Measurements from ENCODE around the gene DISP2. TPM values are rescaled to one million over a fixed set of nuclear protein-coding genes. Genes with fewer than 3 reads are reported as not detected.

Gene DISP2
- total RNA-seq, 1 experiment from 2014 or later: 4.6 TPM

DNA sequence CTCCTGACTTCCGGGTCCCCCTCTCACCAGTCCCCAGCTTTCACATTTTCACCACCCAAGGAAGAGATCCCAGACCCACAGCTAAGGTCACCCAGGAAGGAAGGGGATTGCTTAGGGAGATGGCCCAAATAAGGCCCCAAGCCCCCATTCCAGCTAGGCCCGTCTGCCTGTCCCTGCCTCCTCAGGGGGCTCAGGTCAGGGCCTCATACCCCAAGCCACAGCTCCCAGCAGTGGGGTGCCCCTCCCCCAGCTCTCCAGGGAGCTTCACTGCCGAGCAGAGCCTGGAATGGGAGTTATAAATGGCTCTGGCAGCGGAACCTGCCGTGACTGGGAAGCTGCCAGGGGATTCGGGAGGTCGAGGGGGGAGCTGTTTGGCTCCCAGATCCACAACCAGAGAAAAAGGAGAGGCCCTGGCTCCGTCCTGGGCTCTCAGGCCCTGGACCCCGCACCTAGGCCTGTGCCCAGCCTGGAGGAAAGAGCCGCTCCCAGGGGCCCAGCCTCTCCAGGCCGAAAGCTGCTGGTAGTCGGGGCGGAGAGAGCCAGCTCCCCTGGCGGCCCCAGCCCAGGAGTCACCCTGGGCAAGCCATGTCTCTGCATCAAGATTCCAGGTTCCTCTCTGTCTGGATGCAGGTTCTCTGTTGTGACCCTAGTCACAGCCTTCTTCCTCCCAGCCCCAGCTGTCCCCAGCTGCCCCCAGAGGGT lies 17.8 kb upstream of the DISP2 start:
- Histone ChIP-seq H3K36me3 (ENCODE audit: control insufficient read depth, insufficient read depth, low read length) (no peaks in the 10 kb centered on the region), H3K9me3 (no peaks in the 10 kb centered on the region), H3K4me1 (peaks cover 20% of the 10 kb centered on the region), H3K27me3 (replicated peaks; ENCODE audit: control insufficient read depth, insufficient read depth, low read length) (no peaks in the 10 kb centered on the region), H3K4me3 (ENCODE audit: low read depth, low read length) (no peak overlapping the region)
- Mint-ChIP-seq H3K4me1 (ENCODE audit: low read depth, unreplicated experiment) (peaks cover 14% of the 10 kb centered on the region), H3K27ac (ENCODE audit: unreplicated experiment) (no peak overlapping the region), H3K27me3 (ENCODE audit: insufficient read depth, unreplicated experiment) (no peaks in the 10 kb centered on the region), H3K36me3 (ENCODE audit: insufficient read depth, unreplicated experiment) (no peaks in the 10 kb centered on the region), H3K4me3 (ENCODE audit: unreplicated experiment) (no peak overlapping the region), H3K9me3 (ENCODE audit: unreplicated experiment) (no peaks in the 10 kb centered on the region)
- POLR2A ChIA-PET: no interaction called here
- no TSS peak for BruUV-seq (replicated peaks)
- TF ChIP-seq, protein P1, sequence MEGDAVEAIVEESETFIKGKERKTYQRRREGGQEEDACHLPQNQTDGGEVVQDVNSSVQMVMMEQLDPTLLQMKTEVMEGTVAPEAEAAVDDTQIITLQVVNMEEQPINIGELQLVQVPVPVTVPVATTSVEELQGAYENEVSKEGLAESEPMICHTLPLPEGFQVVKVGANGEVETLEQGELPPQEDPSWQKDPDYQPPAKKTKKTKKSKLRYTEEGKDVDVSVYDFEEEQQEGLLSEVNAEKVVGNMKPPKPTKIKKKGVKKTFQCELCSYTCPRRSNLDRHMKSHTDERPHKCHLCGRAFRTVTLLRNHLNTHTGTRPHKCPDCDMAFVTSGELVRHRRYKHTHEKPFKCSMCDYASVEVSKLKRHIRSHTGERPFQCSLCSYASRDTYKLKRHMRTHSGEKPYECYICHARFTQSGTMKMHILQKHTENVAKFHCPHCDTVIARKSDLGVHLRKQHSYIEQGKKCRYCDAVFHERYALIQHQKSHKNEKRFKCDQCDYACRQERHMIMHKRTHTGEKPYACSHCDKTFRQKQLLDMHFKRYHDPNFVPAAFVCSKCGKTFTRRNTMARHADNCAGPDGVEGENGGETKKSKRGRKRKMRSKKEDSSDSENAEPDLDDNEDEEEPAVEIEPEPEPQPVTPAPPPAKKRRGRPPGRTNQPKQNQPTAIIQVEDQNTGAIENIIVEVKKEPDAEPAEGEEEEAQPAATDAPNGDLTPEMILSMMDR (IDR thresholded peaks at IDR 0.05; ENCODE audit: insufficient read depth in 1 of 2, low read depth in 1 of 2, low read length in 1 of 2, severe bottlenecking in 1 of 2, unreplicated experiment in 1 of 2): no peak
- no peak for DNase-seq
- intact Hi-C loops (cut with micrococcal nuclease; ENCODE audit: unreplicated experiment): loop anchor here (10.0 kb wide), 2 partner anchors 65 to 165 kb away; partner anchors contain the start of gene IVD
- CTCF ChIA-PET: interaction anchor here (0.8 to 6.1 kb wide), 5 partner anchors 12 to 123 kb away, joined by 3 to 60 read pairs (median 4); partner anchors contain the start of gene INAFM2

DNA sequence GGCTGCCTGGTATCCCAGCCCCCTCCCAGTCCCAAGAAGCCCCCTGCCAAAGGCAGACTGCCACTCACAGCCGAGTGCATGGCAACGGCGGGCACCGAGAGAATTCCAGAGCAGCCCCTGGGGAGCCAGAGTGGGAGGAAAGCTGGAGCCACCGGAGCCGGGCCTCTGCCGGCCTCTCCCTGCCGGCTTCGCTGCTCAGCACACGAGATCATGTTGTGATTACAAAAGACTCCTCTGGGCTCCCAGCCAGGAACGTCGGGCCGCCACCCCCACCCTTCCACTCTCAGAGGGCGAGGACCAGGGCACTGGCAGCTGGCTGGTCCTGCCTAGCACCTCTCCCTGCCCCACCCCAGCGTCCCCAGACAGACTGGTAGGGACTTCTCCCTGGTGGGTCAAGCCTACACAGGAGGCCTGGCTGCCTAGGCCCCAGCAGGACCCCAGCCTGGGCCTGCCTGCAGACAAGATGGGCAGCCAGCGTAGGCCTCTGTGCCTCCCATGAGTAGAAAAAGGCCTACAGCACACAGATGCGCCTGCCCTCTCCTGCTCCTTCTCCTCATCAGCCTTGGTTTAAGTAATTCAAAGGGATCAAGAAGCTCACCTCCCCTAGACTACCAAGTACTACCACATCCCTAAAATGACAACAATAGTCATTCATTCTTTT lies 17.1 kb upstream of the DISP2 start, which contains the start of gene CCDC9B:
Gene CCDC9B (minus strand): TSS at position 200 of the 661 bp plus-strand sequence. CDS start 120 bp downstream, at position 80.
- no peaks in the 10 kb centered on the region for H3K27me3 ChIP-seq (replicated peaks; ENCODE audit: control insufficient read depth, insufficient read depth, low read length)
- intact Hi-C loops (cut with micrococcal nuclease; ENCODE audit: unreplicated experiment): loop anchor here (10.0 kb wide), 2 partner anchors 64 to 164 kb away; partner anchors contain the start of gene IVD
- H3K9me3 Mint-ChIP-seq (ENCODE audit: unreplicated experiment): no peaks in the 10 kb centered on the region
- no peaks in the 10 kb centered on the region for H3K27me3 Mint-ChIP-seq (ENCODE audit: insufficient read depth, unreplicated experiment)
- TF ChIP-seq, protein P1 (IDR thresholded peaks at IDR 0.05; ENCODE audit: insufficient read depth in 1 of 2, low read depth in 1 of 2, low read length in 1 of 2, severe bottlenecking in 1 of 2, unreplicated experiment in 1 of 2): no peak
- BruUV-seq (replicated peaks): no TSS peak
- H3K4me1 Mint-ChIP-seq (ENCODE audit: low read depth, unreplicated experiment): peaks cover 15% of the 10 kb centered on the region
- no peaks in the 10 kb centered on the region for H3K36me3 Mint-ChIP-seq (ENCODE audit: insufficient read depth, unreplicated experiment)
- H3K4me3 Mint-ChIP-seq (ENCODE audit: unreplicated experiment): no peak within 1 kb of the TSS
- no peak within 1 kb of the TSS for H3K4me3 ChIP-seq (ENCODE audit: low read depth, low read length)
- no peaks in the 10 kb centered on the region for H3K9me3 ChIP-seq
- ChIA-PET CTCF (interaction anchor here (1.2 to 6.1 kb wide), 4 partner anchors 12 to 99 kb away, joined by 3 to 60 read pairs (median 8); partner anchors contain the start of gene INAFM2), POLR2A (no interaction called here)
- DNase-seq: no peak
- H3K36me3 ChIP-seq (ENCODE audit: control insufficient read depth, insufficient read depth, low read length): no peaks in the 10 kb centered on the region
- H3K27ac Mint-ChIP-seq (ENCODE audit: unreplicated experiment): no peak within 1 kb of the TSS
- peaks cover 20% of the 10 kb centered on the region for H3K4me1 ChIP-seq
